ENCODE data around the gene EPB41L4B.

GRCh38 chr9:109133533-109133932 is 187.3 kb downstream of the EPB41L4B start:
- TF ChIP-seq POLR2A (IDR thresholded peaks at IDR 0.05), result no peak
- TF ChIP-seq, protein P1, sequence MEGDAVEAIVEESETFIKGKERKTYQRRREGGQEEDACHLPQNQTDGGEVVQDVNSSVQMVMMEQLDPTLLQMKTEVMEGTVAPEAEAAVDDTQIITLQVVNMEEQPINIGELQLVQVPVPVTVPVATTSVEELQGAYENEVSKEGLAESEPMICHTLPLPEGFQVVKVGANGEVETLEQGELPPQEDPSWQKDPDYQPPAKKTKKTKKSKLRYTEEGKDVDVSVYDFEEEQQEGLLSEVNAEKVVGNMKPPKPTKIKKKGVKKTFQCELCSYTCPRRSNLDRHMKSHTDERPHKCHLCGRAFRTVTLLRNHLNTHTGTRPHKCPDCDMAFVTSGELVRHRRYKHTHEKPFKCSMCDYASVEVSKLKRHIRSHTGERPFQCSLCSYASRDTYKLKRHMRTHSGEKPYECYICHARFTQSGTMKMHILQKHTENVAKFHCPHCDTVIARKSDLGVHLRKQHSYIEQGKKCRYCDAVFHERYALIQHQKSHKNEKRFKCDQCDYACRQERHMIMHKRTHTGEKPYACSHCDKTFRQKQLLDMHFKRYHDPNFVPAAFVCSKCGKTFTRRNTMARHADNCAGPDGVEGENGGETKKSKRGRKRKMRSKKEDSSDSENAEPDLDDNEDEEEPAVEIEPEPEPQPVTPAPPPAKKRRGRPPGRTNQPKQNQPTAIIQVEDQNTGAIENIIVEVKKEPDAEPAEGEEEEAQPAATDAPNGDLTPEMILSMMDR (IDR thresholded peaks at IDR 0.05), result no peak
